Neural progenitor cell (in vitro differentiated cells): ENCODE results near the gene TAF4B. TPM values are rescaled to one million over a fixed set of nuclear protein-coding genes. Genes with fewer than 3 reads are reported as not detected.
A peak's percentile ranks its signal among the peaks of the same experiment; 100 is the strongest.

Experiments
- DNase-seq: peaks from one replicate; pipeline ENCODE4 v3.0.0-alpha.2; 2016; ENCODE audit warnings: low spot score
- H2AFZ ChIP-seq: fragments of 200-600 bp; sonication (generic); replicated peaks from 2 replicates; pipeline ENCODE4 v1.6.1; 2016; ENCODE audit warnings: antibody characterized with exemption
- H3F3A ChIP-seq: fragments of 200-600 bp; sonication (generic); 2 replicates; pipeline ENCODE4 v1.6.1; 2016; ENCODE audit warnings: antibody characterized with exemption, low read depth
- H3K27ac ChIP-seq: fragments of 200-600 bp; sonication (generic); 2 replicates; pipeline ENCODE4 v1.5.1; 2016; ENCODE audit warnings: mild to moderate bottlenecking
- H3K27me3 ChIP-seq: fragments of 200-600 bp; sonication (generic); 2 replicates; pipeline ENCODE4 v1.6.1; 2016; ENCODE audit warnings: mild to moderate bottlenecking, moderate library complexity
- H3K36me3 ChIP-seq: fragments of 200-600 bp; sonication (generic); 2 replicates; pipeline ENCODE4 v1.5.1; 2016
- H3K4me1 ChIP-seq: fragments of 200-600 bp; sonication (generic); 2 replicates; pipeline ENCODE4 v1.6.1; 2016; ENCODE audit warnings: mixed run types
- H3K4me2 ChIP-seq: fragments of 200-600 bp; sonication (generic); 2 replicates; pipeline ENCODE4 v1.6.1; 2016
- H3K4me3 ChIP-seq: fragments of 200-600 bp; sonication (generic); 2 replicates; pipeline ENCODE4 v1.5.1; 2016
- H3K79me2 ChIP-seq: fragments of 200-600 bp; sonication (generic); 2 replicates; pipeline ENCODE4 v1.6.1; 2016; ENCODE audit warnings: low read depth
- H3K9ac ChIP-seq: fragments of 200-600 bp; sonication (generic); 2 replicates; pipeline ENCODE4 v1.6.1; 2016
- H3K9me3 ChIP-seq: fragments of 200-600 bp; sonication (generic); 2 replicates; pipeline ENCODE4 v1.5.1; 2016; ENCODE audit warnings: low read depth
- H4K20me1 ChIP-seq: fragments of 200-600 bp; sonication (generic); 2 replicates; pipeline ENCODE4 v1.6.1; 2016; ENCODE audit warnings: low read depth
- H3K27ac Mint-ChIP-seq: 3 replicates; pipeline ENCODE4 v1.8.0; 2021; ENCODE audit warnings: mixed read lengths
- H3K27me3 Mint-ChIP-seq: 2 replicates; pipeline ENCODE4 v1.8.0; 2022; ENCODE audit warnings: low read depth, mild to moderate bottlenecking, inconsistent platforms, moderate library complexity, mixed read lengths; ENCODE audit not compliant: insufficient read depth
- H3K36me3 Mint-ChIP-seq: 3 replicates; pipeline ENCODE4 v1.8.0; 2021; ENCODE audit warnings: mixed read lengths
- H3K4me1 Mint-ChIP-seq: 3 replicates; pipeline ENCODE4 v1.8.0; 2021; ENCODE audit warnings: mixed read lengths
- H3K4me3 Mint-ChIP-seq: 3 replicates; pipeline ENCODE4 v1.8.0; 2021; ENCODE audit warnings: mild to moderate bottlenecking, moderate library complexity, mixed read lengths
- H3K9me3 Mint-ChIP-seq: 3 replicates; pipeline ENCODE4 v1.8.0; 2020; ENCODE audit warnings: mixed read lengths
- EZH2 ChIP-seq: fragments of 200-600 bp; sonication (generic); IDR thresholded peaks from 2 replicates; pipeline ENCODE4 v1.6.1; 2017; ENCODE audit warnings: antibody characterized with exemption, mild to moderate bottlenecking, moderate library complexity
- EZH2phosphoT487 ChIP-seq: fragments of 200-600 bp; sonication (generic); IDR thresholded peaks from 2 replicates; pipeline ENCODE4 v1.6.1; 2017; ENCODE audit warnings: antibody characterized with exemption
- total RNA-seq: library from RNA; depleted of rRNA; stranded (reverse); fragments of >200 nt; gene quantifications from 2 replicates; pipeline ENCODE4 v1.2.3, GENCODE V29; 2015; ENCODE audit warnings: low replicate concordance
- TF ChIP-seq, protein P1 (sequence below): fragments of 200-600 bp; sonication (generic); IDR thresholded peaks from 2 replicates; pipeline ENCODE4 v1.5.1; 2017; ENCODE audit warnings: antibody characterized with exemption, mild to moderate bottlenecking

TAF4B gene
- total RNA-seq, 1 donor from 2014 or later, result 6.9 TPM

DNA sequence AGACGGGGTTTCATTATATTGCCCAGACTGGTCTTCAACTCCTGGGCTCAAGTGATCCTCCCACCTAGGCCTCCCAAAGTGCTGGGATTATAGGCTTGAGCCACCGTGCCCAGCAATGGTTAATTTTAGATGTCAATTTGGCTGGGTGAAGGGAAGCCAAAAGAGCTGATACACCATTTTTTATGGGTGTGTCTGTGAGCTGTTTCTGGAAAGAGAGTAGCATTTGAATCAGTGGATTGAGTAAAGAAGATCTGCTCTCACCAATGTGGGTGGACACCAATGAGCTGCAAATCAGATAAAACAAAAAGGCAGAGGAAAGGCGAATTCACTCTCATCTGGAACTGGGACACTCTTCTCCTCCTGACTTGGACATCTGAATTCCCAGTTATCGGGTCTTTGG, 16.1 kb upstream of the TAF4B start:
- H3K27ac Mint-ChIP-seq, result no peak overlapping the region

GRCh38 chr18:26215247-26215970, 10.8 kb upstream of the TAF4B start:
- Histone ChIP-seq H2AFZ (no peak overlapping the region), H3F3A (no peaks in the 10 kb centered on the region), H3K36me3 (no peaks in the 10 kb centered on the region), H3K4me1 (no peaks in the 10 kb centered on the region), H3K4me3 (no peak overlapping the region), H3K4me2 (no peak overlapping the region), H3K27me3 (no peaks in the 10 kb centered on the region), H3K79me2 (no peaks in the 10 kb centered on the region), H3K27ac (no peak overlapping the region), H4K20me1 (no peaks in the 10 kb centered on the region), H3K9ac (no peak overlapping the region), H3K9me3 (no peaks in the 10 kb centered on the region)
- Mint-ChIP-seq H3K36me3 (no peaks in the 10 kb centered on the region), H3K27me3 (no peaks in the 10 kb centered on the region), H3K9me3 (no peaks in the 10 kb centered on the region), H3K4me1 (no peaks in the 10 kb centered on the region), H3K4me3 (no peak overlapping the region), H3K27ac (no peak overlapping the region)
- no peak for DNase-seq
- TF ChIP-seq, protein P1, sequence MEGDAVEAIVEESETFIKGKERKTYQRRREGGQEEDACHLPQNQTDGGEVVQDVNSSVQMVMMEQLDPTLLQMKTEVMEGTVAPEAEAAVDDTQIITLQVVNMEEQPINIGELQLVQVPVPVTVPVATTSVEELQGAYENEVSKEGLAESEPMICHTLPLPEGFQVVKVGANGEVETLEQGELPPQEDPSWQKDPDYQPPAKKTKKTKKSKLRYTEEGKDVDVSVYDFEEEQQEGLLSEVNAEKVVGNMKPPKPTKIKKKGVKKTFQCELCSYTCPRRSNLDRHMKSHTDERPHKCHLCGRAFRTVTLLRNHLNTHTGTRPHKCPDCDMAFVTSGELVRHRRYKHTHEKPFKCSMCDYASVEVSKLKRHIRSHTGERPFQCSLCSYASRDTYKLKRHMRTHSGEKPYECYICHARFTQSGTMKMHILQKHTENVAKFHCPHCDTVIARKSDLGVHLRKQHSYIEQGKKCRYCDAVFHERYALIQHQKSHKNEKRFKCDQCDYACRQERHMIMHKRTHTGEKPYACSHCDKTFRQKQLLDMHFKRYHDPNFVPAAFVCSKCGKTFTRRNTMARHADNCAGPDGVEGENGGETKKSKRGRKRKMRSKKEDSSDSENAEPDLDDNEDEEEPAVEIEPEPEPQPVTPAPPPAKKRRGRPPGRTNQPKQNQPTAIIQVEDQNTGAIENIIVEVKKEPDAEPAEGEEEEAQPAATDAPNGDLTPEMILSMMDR, result no peak
- TF ChIP-seq EZH2phosphoT487 (no peak), EZH2 (no peak)

More for the DNA sequence above, 16.1 kb upstream of the TAF4B start:
- no peaks in the 10 kb centered on the region for H3K79me2 ChIP-seq
- TF ChIP-seq EZH2, result no peak
- TF ChIP-seq EZH2phosphoT487, result no peak
- TF ChIP-seq, protein P1, result no peak
- no peak overlapping the region for H3K9ac ChIP-seq
- H3K4me2 ChIP-seq, result no peak overlapping the region
- no peak for DNase-seq
- Mint-ChIP-seq H3K9me3 (no peaks in the 10 kb centered on the region), H3K4me1 (peaks cover 22% of the 10 kb centered on the region), H3K27me3 (peaks cover 5% of the 10 kb centered on the region), H3K4me3 (no peak overlapping the region), H3K36me3 (no peaks in the 10 kb centered on the region)
- H3K36me3 ChIP-seq, result no peaks in the 10 kb centered on the region
- H3K9me3 ChIP-seq, result no peaks in the 10 kb centered on the region
- no peaks in the 10 kb centered on the region for H3K4me1 ChIP-seq
- no peak overlapping the region for H2AFZ ChIP-seq
- no peak overlapping the region for H3K4me3 ChIP-seq
- H3F3A ChIP-seq, result no peaks in the 10 kb centered on the region
- H4K20me1 ChIP-seq, result no peaks in the 10 kb centered on the region
- no peak overlapping the region for H3K27ac ChIP-seq
- no peaks in the 10 kb centered on the region for H3K27me3 ChIP-seq

DNA sequence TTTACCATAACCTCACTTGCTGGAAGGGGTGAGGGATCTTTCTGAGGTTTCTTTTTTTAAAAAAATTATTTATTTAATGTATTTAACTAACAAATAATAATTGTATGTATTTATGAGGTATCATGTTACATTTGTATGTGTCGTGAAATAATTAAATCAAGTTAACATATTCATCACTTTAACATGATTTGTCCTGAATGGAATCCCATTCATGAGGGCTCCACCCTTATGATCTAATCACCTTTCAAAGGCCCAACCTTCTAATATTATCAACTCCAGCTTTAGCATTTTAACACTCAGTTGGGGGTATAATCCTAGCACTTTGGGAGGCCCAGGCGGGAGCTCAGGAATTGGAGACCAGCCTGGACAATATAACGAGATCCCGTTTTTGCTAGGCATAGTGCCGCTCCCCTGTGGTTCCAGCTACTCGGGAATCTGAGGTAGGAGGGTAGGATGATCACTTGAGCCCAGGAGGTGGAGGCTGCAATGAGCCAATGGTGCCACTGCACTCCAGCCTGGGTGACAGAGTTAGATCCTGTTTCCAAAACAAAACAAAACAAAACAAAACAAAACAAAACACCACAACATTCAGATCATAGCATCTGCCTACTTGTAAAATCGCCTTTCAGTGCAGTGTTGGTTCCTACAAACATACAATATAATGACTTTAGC, 1.1 kb upstream of the TAF4B start:
- no peak overlapping the region for H3K27ac ChIP-seq
- TF ChIP-seq, protein P1, result no peak
- TF ChIP-seq EZH2phosphoT487 (no peak), EZH2 (no peak)
- H3K27ac Mint-ChIP-seq, result no peak overlapping the region
- H3K36me3 ChIP-seq, result no peaks in the 10 kb centered on the region
- peaks cover 26% of the 10 kb centered on the region for H3K4me1 Mint-ChIP-seq
- H3K9ac ChIP-seq, result no peak overlapping the region
- peaks cover 6% of the 10 kb centered on the region for H3K27me3 Mint-ChIP-seq
- peaks cover 4% of the 10 kb centered on the region for H3F3A ChIP-seq
- no peaks in the 10 kb centered on the region for H3K36me3 Mint-ChIP-seq
- peak overlapping the region; percentile 84 for H3K4me2 ChIP-seq
- no peaks in the 10 kb centered on the region for H3K9me3 Mint-ChIP-seq
- H3K79me2 ChIP-seq, result peaks cover 19% of the 10 kb centered on the region
- no peaks in the 10 kb centered on the region for H3K9me3 ChIP-seq
- peak overlapping the region; percentile 38 for H2AFZ ChIP-seq
- no peaks in the 10 kb centered on the region for H4K20me1 ChIP-seq
- peak; percentile 18 for DNase-seq
- peak overlapping the region; percentile 64 for H3K4me3 ChIP-seq
- peaks cover 18% of the 10 kb centered on the region for H3K27me3 ChIP-seq
- peaks cover 5% of the 10 kb centered on the region for H3K4me1 ChIP-seq
- H3K4me3 Mint-ChIP-seq, result peak overlapping the region; percentile 91
